ENCODE measurements around the gene GCGR. TPM values are rescaled to one million over a fixed set of nuclear protein-coding genes. Genes with fewer than 3 reads are reported as not detected.

Gene GCGR
- total and polyA plus RNA-seq, 2 of the 13 experiments (the other 11 are each of a cell fraction or from before 2014, with no cell fraction given) = 0.04 to 0.13 TPM

DNA sequence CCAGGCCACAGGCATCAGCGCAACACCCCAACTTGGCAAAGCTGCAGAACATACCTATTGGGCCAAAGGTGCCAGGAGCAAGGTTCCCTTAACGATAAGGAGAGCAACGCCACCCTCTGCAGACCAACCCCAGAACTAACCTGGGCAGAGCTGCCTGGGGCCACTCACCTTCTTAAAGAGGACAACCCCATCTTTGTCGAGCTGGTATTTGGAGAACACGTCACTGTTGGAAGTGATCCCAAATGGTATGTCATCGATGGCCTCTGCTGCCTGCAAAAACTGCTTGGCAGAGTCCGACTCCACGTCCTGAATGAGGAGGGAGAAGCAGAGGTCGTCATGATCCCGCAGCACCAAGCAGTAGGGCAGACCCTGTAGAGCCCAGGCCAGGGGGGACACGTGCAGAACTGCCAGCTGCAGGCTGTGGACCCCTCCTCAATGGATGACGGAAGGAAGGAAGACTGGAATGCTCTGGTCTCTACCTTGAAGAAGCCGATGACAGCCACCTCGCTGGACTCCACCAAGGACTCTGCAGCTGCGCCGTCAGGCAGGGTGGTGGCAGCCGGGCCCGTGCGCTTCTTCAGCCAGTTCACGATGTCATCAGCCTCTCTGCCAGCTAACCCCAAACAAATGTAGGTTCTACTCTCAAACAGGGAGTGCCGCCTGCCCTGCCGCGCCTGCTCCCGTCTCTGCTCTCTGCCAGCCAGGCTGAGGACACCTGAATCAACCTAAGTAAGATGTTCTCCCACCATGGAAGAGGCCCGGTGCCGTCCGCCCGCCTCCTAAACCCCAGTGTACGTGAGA is 51.2 kb downstream of the GCGR start (continued):
- TF ChIP-seq, protein P1, sequence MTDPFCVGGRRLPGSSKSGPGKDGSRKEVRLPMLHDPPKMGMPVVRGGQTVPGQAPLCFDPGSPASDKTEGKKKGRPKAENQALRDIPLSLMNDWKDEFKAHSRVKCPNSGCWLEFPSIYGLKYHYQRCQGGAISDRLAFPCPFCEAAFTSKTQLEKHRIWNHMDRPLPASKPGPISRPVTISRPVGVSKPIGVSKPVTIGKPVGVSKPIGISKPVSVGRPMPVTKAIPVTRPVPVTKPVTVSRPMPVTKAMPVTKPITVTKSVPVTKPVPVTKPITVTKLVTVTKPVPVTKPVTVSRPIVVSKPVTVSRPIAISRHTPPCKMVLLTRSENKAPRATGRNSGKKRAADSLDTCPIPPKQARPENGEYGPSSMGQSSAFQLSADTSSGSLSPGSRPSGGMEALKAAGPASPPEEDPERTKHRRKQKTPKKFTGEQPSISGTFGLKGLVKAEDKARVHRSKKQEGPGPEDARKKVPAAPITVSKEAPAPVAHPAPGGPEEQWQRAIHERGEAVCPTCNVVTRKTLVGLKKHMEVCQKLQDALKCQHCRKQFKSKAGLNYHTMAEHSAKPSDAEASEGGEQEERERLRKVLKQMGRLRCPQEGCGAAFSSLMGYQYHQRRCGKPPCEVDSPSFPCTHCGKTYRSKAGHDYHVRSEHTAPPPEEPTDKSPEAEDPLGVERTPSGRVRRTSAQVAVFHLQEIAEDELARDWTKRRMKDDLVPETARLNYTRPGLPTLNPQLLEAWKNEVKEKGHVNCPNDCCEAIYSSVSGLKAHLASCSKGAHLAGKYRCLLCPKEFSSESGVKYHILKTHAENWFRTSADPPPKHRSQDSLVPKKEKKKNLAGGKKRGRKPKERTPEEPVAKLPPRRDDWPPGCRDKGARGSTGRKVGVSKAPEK (CRISPR knock-in tag; IDR thresholded peaks at IDR 0.05; ENCODE audit: borderline replicate concordance) = no peak
- TF ChIP-seq ZNF143 (CRISPR knock-in tag; IDR thresholded peaks at IDR 0.05) (no peak), ZNF30 (CRISPR knock-in tag; IDR thresholded peaks at IDR 0.05) (no peak), AGO2 (optimal IDR thresholded peaks at IDR 0.05; ENCODE audit: low read depth, low read length) (peak; percentile 95), ZNF607 (CRISPR knock-in tag; IDR thresholded peaks at IDR 0.05; ENCODE audit: borderline replicate concordance) (no peak), ZNF274 (CRISPR knock-in tag; IDR thresholded peaks at IDR 0.05) (0 out of 2 replicates have a peak, but pooled peaks have one; percentile 42), ZNF567 (CRISPR knock-in tag; IDR thresholded peaks at IDR 0.05; ENCODE audit: borderline replicate concordance) (no peak), ZFP36 (IDR thresholded peaks at IDR 0.05; ENCODE audit: borderline replicate concordance, low read depth, low read length, partially characterized antibody) (no peak), ZNF383 (CRISPR knock-in tag; IDR thresholded peaks at IDR 0.05; ENCODE audit: borderline replicate concordance) (no peak), ZNF615 (CRISPR knock-in tag; IDR thresholded peaks at IDR 0.05; ENCODE audit: borderline replicate concordance) (no peak), ZNF577 (CRISPR knock-in tag; IDR thresholded peaks at IDR 0.05; ENCODE audit: borderline replicate concordance, low read depth) (no peak), ZNF556 (CRISPR knock-in tag; IDR thresholded peaks at IDR 0.05; ENCODE audit: borderline replicate concordance) (no peak)
- TF ChIP-seq, protein P2, sequence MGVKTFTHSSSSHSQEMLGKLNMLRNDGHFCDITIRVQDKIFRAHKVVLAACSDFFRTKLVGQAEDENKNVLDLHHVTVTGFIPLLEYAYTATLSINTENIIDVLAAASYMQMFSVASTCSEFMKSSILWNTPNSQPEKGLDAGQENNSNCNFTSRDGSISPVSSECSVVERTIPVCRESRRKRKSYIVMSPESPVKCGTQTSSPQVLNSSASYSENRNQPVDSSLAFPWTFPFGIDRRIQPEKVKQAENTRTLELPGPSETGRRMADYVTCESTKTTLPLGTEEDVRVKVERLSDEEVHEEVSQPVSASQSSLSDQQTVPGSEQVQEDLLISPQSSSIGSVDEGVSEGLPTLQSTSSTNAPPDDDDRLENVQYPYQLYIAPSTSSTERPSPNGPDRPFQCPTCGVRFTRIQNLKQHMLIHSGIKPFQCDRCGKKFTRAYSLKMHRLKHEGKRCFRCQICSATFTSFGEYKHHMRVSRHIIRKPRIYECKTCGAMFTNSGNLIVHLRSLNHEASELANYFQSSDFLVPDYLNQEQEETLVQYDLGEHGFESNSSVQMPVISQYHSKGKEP (CRISPR knock-in tag; IDR thresholded peaks at IDR 0.05) = no peak
- TF ChIP-seq, protein P3, sequence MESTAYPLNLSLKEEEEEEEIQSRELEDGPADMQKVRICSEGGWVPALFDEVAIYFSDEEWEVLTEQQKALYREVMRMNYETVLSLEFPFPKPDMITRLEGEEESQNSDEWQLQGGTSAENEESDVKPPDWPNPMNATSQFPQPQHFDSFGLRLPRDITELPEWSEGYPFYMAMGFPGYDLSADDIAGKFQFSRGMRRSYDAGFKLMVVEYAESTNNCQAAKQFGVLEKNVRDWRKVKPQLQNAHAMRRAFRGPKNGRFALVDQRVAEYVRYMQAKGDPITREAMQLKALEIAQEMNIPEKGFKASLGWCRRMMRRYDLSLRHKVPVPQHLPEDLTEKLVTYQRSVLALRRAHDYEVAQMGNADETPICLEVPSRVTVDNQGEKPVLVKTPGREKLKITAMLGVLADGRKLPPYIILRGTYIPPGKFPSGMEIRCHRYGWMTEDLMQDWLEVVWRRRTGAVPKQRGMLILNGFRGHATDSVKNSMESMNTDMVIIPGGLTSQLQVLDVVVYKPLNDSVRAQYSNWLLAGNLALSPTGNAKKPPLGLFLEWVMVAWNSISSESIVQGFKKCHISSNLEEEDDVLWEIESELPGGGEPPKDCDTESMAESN (CRISPR knock-in tag; conservative IDR thresholded peaks at IDR 0.05) = no peak
- TF ChIP-seq, protein P4, sequence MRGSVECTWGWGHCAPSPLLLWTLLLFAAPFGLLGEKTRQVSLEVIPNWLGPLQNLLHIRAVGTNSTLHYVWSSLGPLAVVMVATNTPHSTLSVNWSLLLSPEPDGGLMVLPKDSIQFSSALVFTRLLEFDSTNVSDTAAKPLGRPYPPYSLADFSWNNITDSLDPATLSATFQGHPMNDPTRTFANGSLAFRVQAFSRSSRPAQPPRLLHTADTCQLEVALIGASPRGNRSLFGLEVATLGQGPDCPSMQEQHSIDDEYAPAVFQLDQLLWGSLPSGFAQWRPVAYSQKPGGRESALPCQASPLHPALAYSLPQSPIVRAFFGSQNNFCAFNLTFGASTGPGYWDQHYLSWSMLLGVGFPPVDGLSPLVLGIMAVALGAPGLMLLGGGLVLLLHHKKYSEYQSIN (CRISPR knock-in tag; IDR thresholded peaks at IDR 0.05; ENCODE audit: borderline replicate concordance) = no peak
- TF ChIP-seq, protein P5, sequence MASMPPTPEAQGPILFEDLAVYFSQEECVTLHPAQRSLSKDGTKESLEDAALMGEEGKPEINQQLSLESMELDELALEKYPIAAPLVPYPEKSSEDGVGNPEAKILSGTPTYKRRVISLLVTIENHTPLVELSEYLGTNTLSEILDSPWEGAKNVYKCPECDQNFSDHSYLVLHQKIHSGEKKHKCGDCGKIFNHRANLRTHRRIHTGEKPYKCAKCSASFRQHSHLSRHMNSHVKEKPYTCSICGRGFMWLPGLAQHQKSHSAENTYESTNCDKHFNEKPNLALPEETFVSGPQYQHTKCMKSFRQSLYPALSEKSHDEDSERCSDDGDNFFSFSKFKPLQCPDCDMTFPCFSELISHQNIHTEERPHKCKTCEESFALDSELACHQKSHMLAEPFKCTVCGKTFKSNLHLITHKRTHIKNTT (CRISPR knock-in tag; IDR thresholded peaks at IDR 0.05) = no peak

Data from HepG2 (cell line).